ENCODE measurements around the gene SPG21. TPM values are rescaled to one million over a fixed set of nuclear protein-coding genes. Genes with fewer than 3 reads are reported as not detected.

The SPG21 gene
- total and polyA plus RNA-seq, 2 of the 13 experiments (the other 11 are each of a cell fraction or from before 2014, with no cell fraction given), result 36.7 to 42.4 TPM

- no peak for TF ChIP-seq ZZZ3 (CRISPR knock-in tag; IDR thresholded peaks at IDR 0.05; ENCODE audit: borderline replicate concordance)
- no peak for TF ChIP-seq ZNF414 (CRISPR knock-in tag; IDR thresholded peaks at IDR 0.05)
- no peak for TF ChIP-seq HIVEP1 (CRISPR knock-in tag; IDR thresholded peaks at IDR 0.05)
- no peak for TF ChIP-seq ZSCAN29 (CRISPR knock-in tag; conservative IDR thresholded peaks at IDR 0.05)
- no peak for TF ChIP-seq GRHL1 (CRISPR knock-in tag; conservative IDR thresholded peaks at IDR 0.05)
- no peak for TF ChIP-seq RBAK (CRISPR knock-in tag; IDR thresholded peaks at IDR 0.05)
- no peak for TF ChIP-seq ZNF138 (CRISPR knock-in tag; IDR thresholded peaks at IDR 0.05; ENCODE audit: low read depth)
- TF ChIP-seq ZNF33A (CRISPR knock-in tag; IDR thresholded peaks at IDR 0.05; ENCODE audit: borderline replicate concordance), result no peak
- TF ChIP-seq ZMYM4 (CRISPR knock-in tag; IDR thresholded peaks at IDR 0.05), result no peak
- TF ChIP-seq CHCHD3 (CRISPR knock-in tag; IDR thresholded peaks at IDR 0.05), result no peak
- no peak for TF ChIP-seq SIN3B (IDR thresholded peaks at IDR 0.05; ENCODE audit: low read length)
- no peak; the same call in 1 of the 2 replicates for TF ChIP-seq ZGPAT (CRISPR knock-in tag; IDR thresholded peaks at IDR 0.05)
- no peak for TF ChIP-seq ZFYVE20 (CRISPR knock-in tag; IDR thresholded peaks at IDR 0.05; ENCODE audit: borderline replicate concordance, low read depth)
- no peak for TF ChIP-seq SSRP1 (CRISPR knock-in tag; IDR thresholded peaks at IDR 0.05)
- no peak for TF ChIP-seq ZNF34 (CRISPR knock-in tag; IDR thresholded peaks at IDR 0.05; ENCODE audit: borderline replicate concordance)
- TF ChIP-seq KDM5A (IDR thresholded peaks at IDR 0.05; ENCODE audit: borderline replicate concordance, low read length), result no peak
- TF ChIP-seq NFIC (IDR thresholded peaks at IDR 0.05; ENCODE audit: low read length), result no peak
- TF ChIP-seq REPIN1 (CRISPR knock-in tag; IDR thresholded peaks at IDR 0.05; ENCODE audit: borderline replicate concordance, low read depth), result no peak
- TF ChIP-seq ZNF136 (CRISPR knock-in tag; IDR thresholded peaks at IDR 0.05; ENCODE audit: low read depth), result no peak
- TF ChIP-seq ZNF770 (CRISPR knock-in tag; IDR thresholded peaks at IDR 0.05), result no peak
- no peak for TF ChIP-seq ARID2 (CRISPR knock-in tag; IDR thresholded peaks at IDR 0.05; ENCODE audit: borderline replicate concordance)
- no peak for TF ChIP-seq SNRNP70 (IDR thresholded peaks at IDR 0.05; ENCODE audit: low read depth, low read length)
- no peak for TF ChIP-seq HIC2 (CRISPR knock-in tag; IDR thresholded peaks at IDR 0.05; ENCODE audit: low read depth)
- no peak for TF ChIP-seq NONO (IDR thresholded peaks at IDR 0.05)
- TF ChIP-seq NONO (CRISPR knock-in tag; conservative IDR thresholded peaks at IDR 0.05), result no peak
Measured at GRCh38 chr15:64938192-64938591, 51.5 kb downstream of the SPG21 start (continued).
